ENCODE measurements around the gene MYH14.

The MYH14 gene

GRCh38 chr19:50171752-50172151, 31.7 kb upstream of the MYH14 start:
- TF ChIP-seq CTCF (conservative IDR thresholded peaks at IDR 0.05; ENCODE audit: low read length): no peak
- DNase-seq (ENCODE audit: low read depth): no peak
- no peak overlapping the region for H3K4me3 ChIP-seq (ENCODE audit: low read length)

- TF ChIP-seq CTCF (conservative IDR thresholded peaks at IDR 0.05; ENCODE audit: low read length): no peak
- DNase-seq (ENCODE audit: low read depth): no peak
Observed at GRCh38 chr19:50172726-50173125, 30.7 kb upstream of the MYH14 start.

GRCh38 chr19:50173127-50173526, 30.3 kb upstream of the MYH14 start:
- H3K4me3 ChIP-seq (ENCODE audit: low read length): no peak overlapping the region
- no peak for TF ChIP-seq CTCF (conservative IDR thresholded peaks at IDR 0.05; ENCODE audit: low read length)
- no peak for DNase-seq (ENCODE audit: low read depth)

More at GRCh38 chr19:50172726-50173125, 30.7 kb upstream of the MYH14 start:
- H3K4me3 ChIP-seq (ENCODE audit: low read length): no peak overlapping the region

GRCh38 chr19:50174100-50174793, 29.2 kb upstream of the MYH14 start:
- TF ChIP-seq CTCF (conservative IDR thresholded peaks at IDR 0.05; ENCODE audit: low read length): no peak
- H3K4me3 ChIP-seq (ENCODE audit: low read length): no peak overlapping the region
- no peak for DNase-seq (ENCODE audit: low read depth)

- TF ChIP-seq CTCF (conservative IDR thresholded peaks at IDR 0.05; ENCODE audit: low read length): no peak
- DNase-seq (ENCODE audit: low read depth): no peak
- no peak overlapping the region for H3K4me3 ChIP-seq (ENCODE audit: low read length)
Observed at GRCh38 chr19:50175924-50176323, 27.5 kb upstream of the MYH14 start.

- no peak overlapping the region for H3K4me3 ChIP-seq (ENCODE audit: low read length)
- no peak for TF ChIP-seq CTCF (conservative IDR thresholded peaks at IDR 0.05; ENCODE audit: low read length)
- no peak for DNase-seq (ENCODE audit: low read depth)
Observed at GRCh38 chr19:50176775-50177174, 26.6 kb upstream of the MYH14 start.

- TF ChIP-seq CTCF (conservative IDR thresholded peaks at IDR 0.05; ENCODE audit: low read length): no peak
- DNase-seq (ENCODE audit: low read depth): no peak
- H3K4me3 ChIP-seq (ENCODE audit: low read length): no peak overlapping the region
Observed at GRCh38 chr19:50178320-50178719, 25.1 kb upstream of the MYH14 start.

All from AG10803 (cell line).